Left forelimb (tissue), 1 donor: ENCODE results near the gene BMF.
"Not testable (repeated sequence)": the region's sequence is repeated elsewhere in the genome, so short reads cannot be mapped to it uniquely, and the experiment has no call there.

Source experiments
- DNase-seq: peaks from one replicate; pipeline ENCODE4 v3.0.0-alpha.2; 2018; ENCODE audit warnings: low spot score

The BMF gene

DNA sequence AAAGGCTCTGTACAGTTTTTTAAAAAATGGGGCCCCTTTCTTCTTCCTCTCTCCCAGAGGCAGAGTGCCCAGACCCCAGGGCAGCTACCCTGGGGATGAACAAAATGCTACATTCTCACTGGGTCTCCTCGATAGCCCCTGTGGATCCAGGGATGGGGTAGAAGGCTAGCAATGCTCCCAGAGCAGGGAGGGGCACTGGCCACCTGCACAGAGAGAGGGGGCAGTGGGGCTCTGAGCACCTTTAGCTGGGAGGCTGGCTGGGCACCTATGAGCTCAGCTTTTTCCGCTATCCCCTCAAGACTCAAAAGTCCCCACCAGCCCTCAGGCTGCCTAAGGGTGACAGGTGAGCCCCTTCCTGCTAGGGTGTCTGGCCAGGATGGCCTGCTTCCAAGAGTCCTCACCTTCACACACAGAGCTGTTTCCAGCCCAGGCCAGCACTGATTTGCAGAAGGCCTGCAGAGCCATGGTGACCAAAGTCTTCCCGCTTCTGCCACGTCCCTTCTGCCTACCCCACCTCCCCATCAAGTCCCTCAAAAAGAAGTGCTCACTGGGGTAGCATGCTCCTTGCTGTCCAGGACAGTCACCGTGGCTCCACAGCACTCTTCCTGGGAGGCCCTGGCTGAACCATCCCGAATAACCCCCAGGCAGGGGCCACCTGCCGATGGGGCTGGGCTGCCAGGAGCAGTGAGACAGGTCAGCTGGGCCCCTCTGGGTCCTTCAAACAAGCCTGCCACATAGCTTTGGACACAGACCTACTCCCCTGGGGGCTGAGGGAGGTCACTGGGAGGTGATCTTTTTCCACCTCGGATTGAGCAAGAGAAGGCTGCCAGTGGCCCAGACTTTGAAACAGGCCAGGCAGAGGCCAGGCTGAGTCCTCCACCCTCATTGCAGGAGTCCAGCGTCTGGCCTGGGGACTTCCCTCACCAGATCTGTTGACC lies 20.4 kb downstream of the BMF start:
- no peak for DNase-seq

DNA sequence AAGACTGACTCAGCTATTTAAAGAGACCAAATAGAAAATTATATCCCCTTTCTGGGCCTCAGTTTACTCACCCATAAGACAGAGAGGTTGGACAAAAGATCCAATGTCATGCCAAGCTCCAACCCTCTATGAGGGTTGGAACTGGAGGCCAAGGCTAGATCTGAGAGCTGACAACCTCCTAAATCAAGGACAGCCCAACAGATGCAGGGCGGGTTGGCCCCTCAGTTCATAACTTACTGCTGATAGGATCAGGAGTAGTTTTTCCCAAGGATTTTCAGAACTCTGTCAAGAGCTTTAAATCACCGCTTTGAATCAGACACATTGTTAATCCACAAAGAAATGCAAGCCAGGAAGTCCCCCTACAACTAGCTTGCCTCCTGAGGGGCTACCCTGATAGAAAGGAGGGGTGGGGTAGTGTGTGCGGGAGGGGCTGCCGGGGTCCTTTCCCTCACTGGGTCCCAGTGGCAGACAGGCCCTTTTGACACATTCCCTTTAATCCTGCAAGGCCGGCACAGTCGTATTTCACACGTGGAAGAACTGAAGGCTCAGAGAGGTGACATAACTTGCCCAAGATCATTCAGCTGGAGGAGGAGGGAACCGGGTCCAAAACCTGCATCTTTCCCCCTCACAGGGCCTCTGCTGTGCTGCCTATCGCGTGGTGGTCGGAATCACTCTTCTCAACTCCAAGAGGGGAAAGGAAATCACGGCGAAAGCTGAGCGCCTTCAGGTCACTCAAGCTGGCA lies 21.4 kb downstream of the BMF start:
- no peak for DNase-seq

DNA sequence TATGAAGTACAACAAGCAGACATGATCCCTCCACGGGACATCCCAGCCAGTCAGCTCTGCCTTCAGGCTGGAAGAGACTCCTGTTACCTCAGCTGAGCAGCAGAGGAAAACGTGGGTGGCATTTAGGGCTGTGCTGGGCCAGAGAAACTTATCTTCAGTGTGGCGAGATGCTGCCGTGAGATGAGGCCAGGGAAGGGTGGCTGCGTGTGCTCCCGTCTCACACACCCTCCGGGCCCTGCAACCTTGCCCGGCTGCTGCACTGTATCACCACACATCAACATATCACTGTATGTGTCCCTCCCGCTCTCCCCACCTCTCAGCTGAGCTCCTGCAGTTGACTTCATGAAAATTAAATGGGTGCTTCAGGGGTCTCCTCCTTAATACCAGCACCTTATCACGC lies 23.4 kb downstream of the BMF start:
- DNase-seq = no peak

DNA sequence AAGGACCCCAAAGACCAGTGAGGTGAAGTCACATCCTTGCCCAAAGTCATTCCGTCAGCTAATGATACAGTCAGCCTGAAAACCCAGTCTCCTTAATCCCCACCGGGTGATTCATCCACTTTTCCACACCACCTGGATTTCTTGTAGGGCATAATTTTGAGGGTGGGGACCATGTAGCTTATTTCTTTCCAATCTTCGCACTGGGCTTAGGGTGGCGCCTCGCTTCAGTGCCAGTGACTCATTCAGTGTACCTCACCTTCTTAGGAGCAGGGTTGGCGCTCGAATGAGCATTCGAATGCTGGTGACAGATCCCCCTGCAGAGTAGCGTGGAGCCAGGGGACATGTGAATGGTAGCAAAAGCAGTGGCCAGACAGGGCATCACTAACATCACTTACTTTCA lies 24.0 kb downstream of the BMF start:
- DNase-seq = no peak

DNA sequence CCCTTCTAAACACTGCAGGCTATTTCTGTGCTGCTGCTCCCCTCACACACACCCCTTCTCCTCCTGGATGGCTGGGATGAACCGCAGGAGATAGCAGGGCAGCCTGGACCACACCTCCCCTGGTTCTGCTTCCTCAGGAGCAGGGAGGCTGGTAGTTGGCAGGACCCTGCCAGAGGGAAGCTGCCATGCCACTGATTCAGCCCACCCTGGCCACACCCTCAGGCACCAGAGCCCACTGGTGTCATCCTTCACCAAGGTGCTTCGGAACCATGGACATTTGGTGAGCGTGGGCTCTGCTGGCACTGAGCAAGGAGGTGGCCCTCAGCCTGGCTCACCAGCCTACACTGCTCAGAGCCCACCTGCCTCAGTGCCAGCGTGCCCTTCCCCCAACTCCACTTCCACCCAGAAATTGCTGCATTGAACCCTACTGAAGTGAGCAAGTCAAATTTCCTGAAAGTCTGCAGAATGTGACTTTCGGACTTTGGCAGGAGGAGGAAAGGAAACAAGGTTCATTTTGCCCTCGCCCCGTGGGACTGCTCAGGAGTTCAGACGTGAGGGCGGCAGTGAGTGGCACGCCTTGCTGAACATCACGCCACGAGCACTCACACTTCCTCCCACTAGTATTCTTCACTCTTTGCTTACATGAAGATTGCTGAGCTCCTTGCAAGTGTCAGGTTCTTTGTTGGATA lies 26.3 kb downstream of the BMF start:
- DNase-seq = no peak

DNA sequence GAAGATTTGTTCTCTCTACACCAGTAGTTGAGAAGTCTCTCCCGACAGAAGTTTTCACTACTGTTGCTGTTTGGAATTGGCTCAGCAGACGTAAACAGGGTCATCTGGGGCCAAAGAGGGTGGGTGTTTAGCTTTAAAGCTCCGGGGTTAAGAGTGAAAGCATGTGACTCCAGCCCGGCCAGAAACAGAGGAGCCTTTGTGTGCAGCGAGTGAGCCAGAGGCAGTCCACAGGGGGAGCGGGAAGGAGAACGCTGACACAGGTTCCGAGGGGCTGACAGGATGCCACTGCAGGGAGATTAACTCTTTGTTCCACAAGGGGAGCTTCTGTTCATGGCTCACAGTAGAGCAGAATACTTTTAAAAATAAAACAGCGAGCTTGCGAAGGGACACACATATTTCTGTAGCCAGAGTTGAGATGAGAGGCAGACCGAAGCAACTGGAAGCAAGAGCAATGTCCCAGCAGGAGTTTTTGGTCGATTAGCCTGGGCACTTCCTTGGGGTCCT lies 26.9 kb downstream of the BMF start:
- DNase-seq = no peak

DNA sequence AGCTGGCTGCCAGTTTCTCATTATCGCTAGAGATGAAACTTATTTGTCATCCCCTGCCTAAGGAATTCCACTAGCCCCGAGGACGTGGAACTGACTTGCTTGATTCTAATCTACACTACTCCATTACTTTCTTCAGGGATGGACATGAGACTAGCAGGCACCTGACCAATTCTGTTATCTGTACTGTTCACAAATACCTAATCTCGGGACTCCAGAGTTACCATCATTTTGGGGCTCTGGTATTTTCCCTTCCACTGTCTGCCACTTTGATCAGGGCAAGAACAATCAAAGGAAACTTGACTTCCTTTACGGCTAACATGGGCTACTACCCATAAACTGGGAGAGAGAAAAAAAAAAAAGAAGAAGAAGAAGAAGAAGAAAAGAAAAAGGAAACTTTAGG lies 27.8 kb downstream of the BMF start:
- DNase-seq = no peak

DNA sequence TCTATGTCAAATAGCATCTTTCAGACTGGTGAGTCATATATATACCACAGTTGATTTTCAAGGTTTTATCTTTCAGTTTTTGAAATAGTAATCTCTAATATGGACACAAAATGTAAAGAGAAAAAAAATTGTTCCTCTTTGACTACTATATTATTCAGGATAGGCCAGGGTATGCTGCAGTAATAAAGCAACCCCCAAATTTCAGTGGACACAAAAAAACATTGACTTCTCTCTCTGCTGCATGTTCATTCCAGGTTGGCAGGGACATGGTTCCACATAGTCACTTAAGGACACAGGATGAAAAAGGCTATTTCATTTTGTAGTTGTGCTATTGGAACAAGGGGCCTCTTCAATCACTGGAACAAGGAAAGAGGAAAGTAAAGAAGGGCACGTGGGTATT lies 28.6 kb downstream of the BMF start:
- DNase-seq = no peak

DNA sequence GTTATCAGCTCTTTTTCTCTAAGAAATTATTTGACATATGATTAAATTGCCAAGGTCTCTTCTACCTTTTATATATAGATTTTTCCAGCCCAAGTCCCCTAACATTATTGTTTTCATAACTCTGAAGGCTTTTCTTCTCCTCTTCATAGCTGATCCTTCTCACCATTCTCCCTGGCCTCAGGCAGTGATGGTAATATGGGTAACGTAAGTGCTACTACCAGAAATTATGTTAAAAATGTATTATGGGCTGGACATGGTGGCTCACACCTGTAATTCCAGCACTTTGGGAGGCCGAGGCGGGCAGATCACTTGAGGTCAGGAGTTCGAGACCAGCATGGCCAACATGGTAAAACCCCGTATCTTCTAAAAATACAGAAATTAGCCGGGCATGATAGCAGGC lies 29.2 kb downstream of the BMF start:
- DNase-seq = no peak

DNA sequence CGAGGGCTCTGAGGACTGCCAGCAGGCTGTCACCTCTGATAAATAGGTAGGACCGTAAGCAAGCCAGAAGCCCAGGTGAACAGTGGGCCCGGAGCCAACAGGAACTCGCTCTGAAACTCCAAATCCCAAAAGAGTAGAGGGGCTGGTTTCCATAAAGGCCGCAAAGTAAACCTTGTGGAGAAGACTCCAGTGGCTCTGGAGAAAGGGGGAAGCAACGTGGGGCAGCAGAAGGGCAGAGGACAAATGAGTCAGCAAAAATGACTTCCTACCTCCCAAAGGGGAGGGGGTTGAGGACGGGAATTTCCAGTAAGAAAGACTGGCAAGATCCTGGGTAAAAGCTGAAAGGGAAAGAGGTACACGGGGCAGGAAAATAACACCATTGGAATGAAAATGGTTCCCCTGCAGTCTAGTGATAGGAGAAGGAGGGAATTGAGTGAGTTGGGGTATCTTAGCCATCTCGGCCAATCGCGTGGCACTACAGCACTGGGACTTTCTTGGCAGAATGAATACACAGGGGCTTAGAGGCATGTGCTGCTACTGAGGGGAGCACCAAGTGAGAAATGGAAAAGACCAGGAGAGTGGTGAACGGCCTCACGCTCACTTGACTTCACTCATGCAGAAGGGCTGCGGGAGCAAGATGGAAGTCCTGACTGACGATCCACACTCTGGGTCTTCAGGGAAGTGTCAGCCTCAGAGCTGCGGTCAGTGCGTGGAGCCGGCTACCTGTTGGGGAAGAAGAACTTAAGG lies 33.2 kb downstream of the BMF start:
- no peak for DNase-seq

DNA sequence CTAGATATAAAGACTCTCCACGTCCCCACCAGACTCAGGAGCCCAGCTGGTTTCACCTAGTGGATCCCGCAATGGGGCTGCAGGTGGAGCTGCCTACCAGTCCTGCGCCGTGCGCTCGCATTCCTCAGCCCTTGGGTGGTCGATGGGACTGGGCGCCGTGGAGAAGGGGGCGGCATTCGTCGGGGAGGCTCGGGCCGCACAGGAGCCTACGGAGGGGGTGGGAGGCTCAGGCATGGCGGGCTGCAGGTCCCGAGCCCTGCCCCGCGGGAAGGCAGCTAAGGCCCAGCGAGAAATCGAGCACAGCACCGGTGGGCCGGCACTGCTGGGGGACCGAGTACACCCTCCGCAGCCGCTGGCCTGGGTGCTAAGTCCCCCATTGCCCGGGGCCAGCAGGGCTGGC lies 34.0 kb downstream of the BMF start:
- not testable (repeated sequence) for DNase-seq

DNA sequence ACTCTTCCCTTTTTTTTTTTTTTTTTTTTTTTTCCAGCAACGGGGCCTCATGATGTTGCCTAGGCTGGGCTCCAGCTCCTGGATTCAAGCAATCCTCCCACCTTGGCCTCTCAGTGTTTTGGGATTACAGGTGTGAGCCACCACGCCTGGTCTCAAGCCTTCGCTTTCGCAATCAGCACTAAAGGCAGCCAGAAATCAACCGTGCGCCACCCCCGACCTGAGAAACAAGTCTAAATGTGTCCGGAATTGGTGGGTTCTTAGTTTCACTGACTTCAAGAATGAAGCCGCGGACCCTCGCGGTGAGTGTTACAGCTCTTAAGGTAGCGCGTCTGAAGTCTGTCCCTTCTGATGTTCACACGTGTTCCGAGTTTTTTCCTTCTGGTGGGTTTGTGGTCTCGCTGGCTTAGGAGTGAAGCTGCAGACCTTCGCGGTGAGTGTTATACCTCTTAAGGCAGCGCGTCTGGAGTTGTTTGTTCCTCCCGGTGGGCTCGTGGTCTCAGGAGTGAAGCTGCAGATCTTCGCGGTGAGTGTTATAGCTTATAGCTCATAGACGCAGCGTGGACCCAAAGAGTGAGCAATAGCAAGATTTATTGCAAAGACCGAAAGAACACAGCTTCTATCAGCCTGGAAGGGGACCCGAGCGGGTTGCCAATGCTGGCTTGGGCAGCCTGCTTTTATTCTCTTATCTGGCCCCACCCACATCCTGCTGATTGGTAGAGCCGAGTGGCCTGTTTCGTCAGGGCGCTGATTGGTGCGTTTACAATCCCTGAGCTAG lies 34.8 kb downstream of the BMF start:
- not testable (repeated sequence) for DNase-seq

DNA sequence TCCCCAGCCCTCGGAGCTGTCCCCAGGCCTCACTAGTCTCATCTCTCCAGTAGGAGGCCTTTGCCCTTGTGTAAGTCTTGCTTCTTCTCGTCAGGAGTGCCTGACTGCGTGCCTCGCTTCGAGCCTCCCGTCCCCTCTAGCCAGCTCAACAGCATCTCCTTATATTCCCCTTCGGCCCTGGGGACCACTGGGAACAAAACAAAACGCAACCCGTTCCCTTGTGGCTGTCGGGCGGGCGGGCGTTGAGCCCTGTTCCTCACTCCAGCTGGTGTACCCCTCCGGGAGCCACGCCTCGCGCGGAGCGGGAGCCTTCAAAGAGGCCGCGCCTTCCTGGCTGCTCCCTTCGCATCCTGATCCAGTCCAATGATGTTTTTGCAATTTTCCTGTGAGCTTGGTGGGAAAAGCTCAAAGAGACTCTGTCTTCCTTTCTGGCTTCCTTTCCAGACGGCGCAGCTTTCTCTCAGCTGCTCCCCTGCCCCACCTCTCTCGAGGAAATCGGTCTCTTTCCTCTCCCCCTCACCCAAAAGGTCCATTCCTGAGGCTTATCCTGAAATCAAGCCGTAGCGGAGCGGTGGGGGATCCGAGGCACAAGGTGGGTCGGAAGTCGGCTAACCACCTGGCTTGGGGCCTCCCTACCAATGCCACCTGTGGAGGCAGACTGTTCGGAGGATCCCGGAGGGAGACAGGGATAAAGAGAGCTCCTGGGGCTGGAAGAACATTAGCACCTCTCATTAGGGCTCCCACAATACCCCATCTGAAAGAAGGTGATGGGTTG lies 36.3 kb downstream of the BMF start:
- no peak for DNase-seq

DNA sequence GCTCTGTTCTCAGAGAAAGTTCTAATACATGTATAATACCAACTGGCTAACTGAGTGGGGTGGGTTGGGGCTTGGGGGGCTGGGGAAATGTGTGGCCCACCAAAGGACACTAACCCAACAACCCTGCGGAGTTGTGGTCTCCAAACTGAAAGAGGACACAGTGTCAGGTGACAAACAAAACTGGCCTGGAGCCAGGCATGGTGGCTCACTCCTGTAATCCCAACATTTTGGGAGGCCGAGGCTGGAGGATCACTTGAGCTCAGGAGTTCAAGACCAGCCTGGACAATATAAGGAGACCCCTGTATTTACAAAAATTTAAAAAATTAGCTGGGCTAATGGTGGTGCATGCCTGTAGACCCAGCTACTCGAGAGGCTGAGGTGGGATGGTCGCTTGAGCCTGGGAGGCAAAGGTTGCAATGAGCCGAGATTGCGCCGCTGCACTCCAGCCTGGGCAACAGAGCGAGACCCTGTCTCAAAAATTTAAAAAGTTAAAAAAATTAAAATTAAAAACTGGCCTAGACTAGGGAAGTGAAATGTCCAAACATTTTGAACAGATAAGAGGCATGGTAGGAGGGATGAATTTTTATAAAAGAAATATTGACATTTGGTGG lies 38.0 kb downstream of the BMF start:
- no peak for DNase-seq

DNA sequence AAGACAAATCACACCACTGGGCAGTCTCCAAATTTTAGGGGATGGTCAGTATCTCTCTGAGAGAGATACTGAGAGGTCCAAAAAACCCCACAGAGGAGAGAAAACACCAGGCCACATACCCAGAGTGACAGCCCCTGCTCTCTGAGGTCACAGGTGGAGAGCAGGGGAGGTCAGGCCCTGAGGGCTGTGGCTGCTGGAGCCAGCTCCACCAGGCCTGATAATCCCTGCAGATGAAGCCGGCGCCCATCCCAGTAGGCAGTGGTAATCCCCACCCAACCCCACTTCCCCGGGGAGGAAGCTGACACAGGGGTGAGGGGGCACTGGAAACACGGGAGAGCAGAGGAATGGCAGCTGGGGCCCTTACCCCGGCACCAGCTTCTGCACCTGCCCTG lies 38.5 kb downstream of the BMF start:
- DNase-seq = no peak

DNA sequence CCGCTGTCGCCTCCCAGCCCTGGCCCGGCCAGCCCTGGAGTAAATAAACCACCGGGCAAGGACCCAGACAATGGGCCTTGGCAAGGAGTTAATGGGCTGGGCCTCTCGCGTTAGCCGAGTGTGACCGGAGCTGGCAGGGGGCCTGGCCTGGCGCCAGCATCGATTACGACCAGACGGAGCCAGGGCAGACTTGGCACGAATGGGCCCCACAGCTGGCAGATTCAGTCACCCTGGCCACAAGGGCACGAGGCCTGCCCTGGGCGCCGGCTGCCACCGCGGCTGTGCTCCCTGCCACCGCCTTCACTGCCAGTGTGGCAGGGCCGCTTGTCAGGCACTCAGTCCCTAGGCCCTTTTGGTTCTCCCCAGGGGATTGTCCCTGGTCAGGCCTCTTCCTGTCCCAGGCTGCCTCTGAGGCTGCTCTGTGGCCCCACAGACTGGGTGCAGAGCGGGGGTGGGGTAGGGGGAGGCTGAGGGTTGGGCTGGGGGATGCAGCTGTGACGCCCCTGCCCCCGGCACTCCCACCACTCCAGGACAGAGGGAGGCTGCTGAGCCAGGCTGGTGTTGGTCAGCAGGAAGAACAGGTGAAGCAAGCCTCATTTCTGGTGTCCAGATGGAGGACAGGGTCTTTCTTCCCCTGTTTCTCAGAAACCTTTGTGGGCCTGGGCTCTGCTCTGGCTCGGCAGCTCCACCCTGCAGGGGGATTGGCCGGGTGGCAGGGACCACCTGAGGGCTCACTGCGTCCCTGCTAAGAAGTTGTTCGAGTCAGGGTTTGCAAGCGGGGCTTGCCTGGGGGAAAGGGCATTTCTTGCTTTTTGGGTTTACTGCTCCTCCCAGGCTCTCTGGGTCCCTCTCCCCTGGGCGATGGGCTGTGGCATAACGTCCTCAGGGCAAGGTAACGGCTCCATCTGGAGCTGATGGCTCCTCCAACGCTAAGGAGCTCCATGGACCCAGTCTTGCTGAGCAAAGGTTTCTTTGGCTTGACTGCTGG lies 39.2 kb downstream of the BMF start:
- DNase-seq = peak; percentile 87

DNA sequence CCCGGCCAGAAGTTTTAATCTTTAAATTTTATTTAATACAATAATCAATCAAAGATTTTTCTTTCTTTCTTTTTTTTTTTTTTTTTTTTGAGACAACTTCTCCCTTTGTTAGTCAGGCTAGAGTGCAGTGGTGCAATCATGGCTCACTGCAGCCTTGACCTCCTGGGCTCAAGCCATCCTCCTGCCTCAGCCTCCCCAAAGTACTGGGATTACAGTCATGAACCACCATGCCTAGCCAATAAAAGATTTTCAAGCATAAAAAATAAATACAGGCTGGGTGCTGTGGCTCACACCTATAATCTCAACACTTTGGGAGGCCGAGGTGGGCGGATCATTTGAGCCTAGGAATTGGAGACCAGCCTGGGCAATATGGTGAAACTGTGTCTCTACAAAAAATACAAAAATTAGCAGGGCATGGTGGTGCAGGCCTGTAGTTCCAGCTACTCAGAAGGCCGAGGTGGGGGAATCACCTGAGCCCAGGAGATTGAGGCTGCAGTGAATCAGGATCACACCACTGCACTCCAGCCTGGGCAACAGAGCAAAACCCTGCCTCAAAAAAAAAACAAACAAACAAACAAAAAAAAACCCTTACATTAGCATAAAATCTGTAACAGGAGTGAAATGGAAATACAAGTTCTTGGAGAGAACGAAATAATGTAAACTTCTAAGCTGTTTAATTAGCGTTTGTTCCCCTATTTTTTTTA lies 40.6 kb downstream of the BMF start:
- DNase-seq = no peak

DNA sequence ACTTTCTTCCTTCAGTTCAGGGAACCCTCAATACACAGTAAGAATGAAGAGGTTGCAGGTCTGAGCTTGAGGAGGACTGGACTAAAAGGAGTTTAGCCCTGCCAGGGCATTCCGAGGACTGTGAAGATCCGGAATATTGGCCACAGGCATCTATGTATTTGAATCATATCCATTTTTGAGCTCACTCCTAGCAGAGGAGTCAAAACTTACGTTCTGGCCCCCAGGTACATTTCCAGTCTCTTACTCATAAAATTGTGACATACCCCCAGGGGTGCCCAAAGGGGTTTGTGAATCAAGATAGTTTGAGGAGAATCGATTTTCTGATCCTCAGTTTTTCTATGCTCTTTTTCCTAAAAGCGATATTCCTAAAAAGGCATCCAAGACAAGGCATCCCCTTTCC lies 42.1 kb downstream of the BMF start:
- no peak for DNase-seq
